OCI-M1 (cell line): Measurements from ENCODE around the gene ABHD13.
"Not testable (repeated sequence)": the region's sequence is repeated elsewhere in the genome, so short reads cannot be mapped to it uniquely, and the experiment has no call there.

Experiments
- DNase-seq: peaks from one replicate; lab custom pipeline; 2025; lab: John Stamatoyannopoulos, UW

ABHD13 gene

GRCh38 chr13:108223687-108224503 is 5.7 kb downstream of the ABHD13 start:
- DNase-seq = no peak

GRCh38 chr13:108225440-108225839 is 7.2 kb downstream of the ABHD13 start:
- peak; percentile 74 for DNase-seq

GRCh38 chr13:108226184-108226583 is 8.0 kb downstream of the ABHD13 start:
- DNase-seq = no peak

GRCh38 chr13:108227651-108228272 is 9.6 kb downstream of the ABHD13 start:
- peak; percentile 78 for DNase-seq

GRCh38 chr13:108230377-108230776 is 12.2 kb downstream of the ABHD13 start:
- no peak for DNase-seq

GRCh38 chr13:108249150-108249549 is 31.0 kb downstream of the ABHD13 start:
- DNase-seq = no peak

- DNase-seq = peak; percentile 26
Observed at GRCh38 chr13:108257248-108257647, 39.1 kb downstream of the ABHD13 start.

- DNase-seq = no peak
Observed at GRCh38 chr13:108263621-108264355, 45.6 kb downstream of the ABHD13 start.

- no peak for DNase-seq
Observed at GRCh38 chr13:108266321-108266990, 48.3 kb downstream of the ABHD13 start.

- no peak for DNase-seq
Observed at GRCh38 chr13:108267347-108267746, 49.2 kb downstream of the ABHD13 start.

- DNase-seq = not testable (repeated sequence)
Observed at GRCh38 chr13:108267855-108268254, 49.7 kb downstream of the ABHD13 start.

GRCh38 chr13:108268466-108269112 is 50.4 kb downstream of the ABHD13 start:
- DNase-seq = peak; percentile 45

- DNase-seq = peak; percentile 89
Observed at GRCh38 chr13:108269601-108270328, 51.6 kb downstream of the ABHD13 start, which contains the start of gene TNFSF13B. Gene TNFSF13B (plus strand): TSS chr13:108269718. CDS start chr13:108269896, 178 bp downstream.

GRCh38 chr13:108270442-108270841 is 52.2 kb downstream of the ABHD13 start:
- DNase-seq = peak; percentile 69

GRCh38 chr13:108272333-108272732 is 54.1 kb downstream of the ABHD13 start:
- DNase-seq = peak; percentile 54

GRCh38 chr13:108273429-108274118 is 55.4 kb downstream of the ABHD13 start:
- DNase-seq = no peak

- no peak for DNase-seq
Observed at GRCh38 chr13:108274718-108275117, 56.5 kb downstream of the ABHD13 start.

- DNase-seq = no peak
Observed at GRCh38 chr13:108276060-108276459, 57.9 kb downstream of the ABHD13 start.

- no peak for DNase-seq
Observed at GRCh38 chr13:108278466-108278865, 60.3 kb downstream of the ABHD13 start.

GRCh38 chr13:108281901-108282300 is 63.7 kb downstream of the ABHD13 start:
- peak; percentile 79 for DNase-seq
